ENCODE measurements around the gene TLCD3A. TPM values are rescaled to one million over a fixed set of nuclear protein-coding genes. Genes with fewer than 3 reads are reported as not detected.
A peak's percentile ranks its signal among the peaks of the same experiment; 100 is the strongest.

TLCD3A gene
- total RNA-seq, 1 donor from 2014 or later = 8.9 TPM

GRCh38 chr17:689556-690275 lies 42.7 kb upstream of the TLCD3A start:
- H3K4me1 ChIP-seq = no peaks in the 10 kb centered on the region
- intact Hi-C loops (cut with DNase I) = no loop called here
- H3K36me3 ChIP-seq = peaks cover 81% of the 10 kb centered on the region
- DNase-seq (peak; percentile 52), ATAC-seq (peak in 1 of 2 donors; percentile 57)
- no peaks in the 10 kb centered on the region for H3K9me3 ChIP-seq
- no peak overlapping the region for H3K4me3 ChIP-seq
- H3K27ac ChIP-seq = no peak overlapping the region
- H3K27me3 ChIP-seq (ENCODE audit: low read depth) = no peaks in the 10 kb centered on the region
- no peak for TF ChIP-seq CTCF (IDR thresholded peaks at IDR 0.05)

GRCh38 chr17:690361-690760 lies 42.0 kb upstream of the TLCD3A start:
- DNase-seq (no peak), ATAC-seq (no peak)
- Histone ChIP-seq H3K4me1 (no peaks in the 10 kb centered on the region), H3K27ac (no peak overlapping the region), H3K4me3 (no peak overlapping the region), H3K36me3 (peaks cover 81% of the 10 kb centered on the region), H3K27me3 (ENCODE audit: low read depth) (no peaks in the 10 kb centered on the region), H3K9me3 (no peaks in the 10 kb centered on the region)
- intact Hi-C loops (cut with DNase I) = no loop called here
- TF ChIP-seq CTCF (IDR thresholded peaks at IDR 0.05) = no peak

- intact Hi-C loops (cut with DNase I) = no loop called here
- no peak for DNase-seq
- no peaks in the 10 kb centered on the region for H3K4me1 ChIP-seq
- ATAC-seq = no peak
- H3K27ac ChIP-seq = no peak overlapping the region
- H3K27me3 ChIP-seq (ENCODE audit: low read depth) = no peaks in the 10 kb centered on the region
- H3K4me3 ChIP-seq = no peak overlapping the region
- no peaks in the 10 kb centered on the region for H3K9me3 ChIP-seq
- no peak for TF ChIP-seq CTCF (IDR thresholded peaks at IDR 0.05)
- peaks cover 81% of the 10 kb centered on the region for H3K36me3 ChIP-seq
Observed at GRCh38 chr17:691423-691822, 41.0 kb upstream of the TLCD3A start.

GRCh38 chr17:692116-692515 lies 40.3 kb upstream of the TLCD3A start:
- no peak overlapping the region for H3K27ac ChIP-seq
- ATAC-seq (no peak), DNase-seq (no peak)
- peaks cover 81% of the 10 kb centered on the region for H3K36me3 ChIP-seq
- TF ChIP-seq CTCF (IDR thresholded peaks at IDR 0.05) = no peak
- H3K9me3 ChIP-seq = no peaks in the 10 kb centered on the region
- intact Hi-C loops (cut with DNase I) = no loop called here
- no peaks in the 10 kb centered on the region for H3K27me3 ChIP-seq (ENCODE audit: low read depth)
- no peaks in the 10 kb centered on the region for H3K4me1 ChIP-seq
- no peak overlapping the region for H3K4me3 ChIP-seq

- Histone ChIP-seq H3K27me3 (ENCODE audit: low read depth) (no peaks in the 10 kb centered on the region), H3K36me3 (peaks cover 88% of the 10 kb centered on the region), H3K4me1 (peaks cover 6% of the 10 kb centered on the region), H3K27ac (no peak overlapping the region), H3K4me3 (no peak overlapping the region), H3K9me3 (no peaks in the 10 kb centered on the region)
- no peak for DNase-seq
- TF ChIP-seq CTCF (IDR thresholded peaks at IDR 0.05) = no peak
- intact Hi-C loops (cut with DNase I) = no loop called here
- ATAC-seq = no peak
Observed at GRCh38 chr17:693791-694638, 38.4 kb upstream of the TLCD3A start.
